IPS-20b (cell line): Measurements from ENCODE around the gene MXD3.
"Not testable (repeated sequence)": the region's sequence is repeated elsewhere in the genome, so short reads cannot be mapped to it uniquely, and the experiment has no call there.

Experiments
- H3K27ac ChIP-seq: one replicate; pipeline ENCODE4 v1.5.1; 2013; ENCODE audit warnings: low read length
- H3K27me3 ChIP-seq: 2 replicates; pipeline ENCODE4 v1.6.1; 2013; ENCODE audit warnings: mild to moderate bottlenecking, low read length, inconsistent platforms; ENCODE audit not compliant: insufficient read depth
- H3K36me3 ChIP-seq: 2 replicates; pipeline ENCODE4 v1.6.1; 2013; ENCODE audit warnings: low read depth, mild to moderate bottlenecking, inconsistent platforms, low read length, moderate library complexity; ENCODE audit not compliant: insufficient read depth
- H3K4me1 ChIP-seq: 2 replicates; pipeline ENCODE4 v1.6.1; 2013; ENCODE audit warnings: mild to moderate bottlenecking, control low read depth, inconsistent platforms, low read length, moderate library complexity; ENCODE audit not compliant: insufficient read depth
- H3K4me3 ChIP-seq: 2 replicates; pipeline ENCODE4 v1.5.1; 2013; ENCODE audit warnings: mild to moderate bottlenecking, low read length, inconsistent platforms
- H3K9ac ChIP-seq: 2 replicates; pipeline ENCODE4 v1.6.1; 2013; ENCODE audit warnings: low read depth, mild to moderate bottlenecking, inconsistent platforms, low read length, moderate library complexity
- H3K9me3 ChIP-seq: 2 replicates; pipeline ENCODE4 v1.6.1; 2013; ENCODE audit warnings: mild to moderate bottlenecking, low read depth, low read length, inconsistent platforms; ENCODE audit not compliant: insufficient read depth

MXD3 gene

DNA sequence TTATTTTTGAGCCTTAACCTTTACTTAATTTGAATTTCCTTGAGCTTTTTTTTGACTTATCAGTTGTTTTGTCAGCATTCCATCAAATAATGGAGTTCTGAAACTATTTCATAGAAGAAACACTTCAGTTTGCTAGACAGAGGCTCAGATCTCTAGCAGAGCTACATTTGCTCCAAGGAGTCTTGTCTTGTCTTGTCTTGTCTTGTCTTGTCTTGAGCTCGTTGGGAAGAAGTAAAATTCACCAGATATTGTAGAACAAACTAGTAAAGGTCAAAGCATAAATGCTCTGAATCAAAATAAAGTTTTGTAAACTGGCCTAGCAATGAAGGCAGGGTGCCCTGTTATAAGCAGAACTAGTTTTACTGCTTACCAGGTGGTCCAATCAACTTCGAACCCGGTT, 41.7 kb downstream of the MXD3 start:
- Histone ChIP-seq H3K36me3 (peaks cover 95% of the 10 kb centered on the region), H3K27me3 (no peaks in the 10 kb centered on the region), H3K27ac (no peak overlapping the region), H3K4me1 (no peaks in the 10 kb centered on the region), H3K9me3 (no peaks in the 10 kb centered on the region), H3K4me3 (no peak overlapping the region), H3K9ac (no peak overlapping the region)

DNA sequence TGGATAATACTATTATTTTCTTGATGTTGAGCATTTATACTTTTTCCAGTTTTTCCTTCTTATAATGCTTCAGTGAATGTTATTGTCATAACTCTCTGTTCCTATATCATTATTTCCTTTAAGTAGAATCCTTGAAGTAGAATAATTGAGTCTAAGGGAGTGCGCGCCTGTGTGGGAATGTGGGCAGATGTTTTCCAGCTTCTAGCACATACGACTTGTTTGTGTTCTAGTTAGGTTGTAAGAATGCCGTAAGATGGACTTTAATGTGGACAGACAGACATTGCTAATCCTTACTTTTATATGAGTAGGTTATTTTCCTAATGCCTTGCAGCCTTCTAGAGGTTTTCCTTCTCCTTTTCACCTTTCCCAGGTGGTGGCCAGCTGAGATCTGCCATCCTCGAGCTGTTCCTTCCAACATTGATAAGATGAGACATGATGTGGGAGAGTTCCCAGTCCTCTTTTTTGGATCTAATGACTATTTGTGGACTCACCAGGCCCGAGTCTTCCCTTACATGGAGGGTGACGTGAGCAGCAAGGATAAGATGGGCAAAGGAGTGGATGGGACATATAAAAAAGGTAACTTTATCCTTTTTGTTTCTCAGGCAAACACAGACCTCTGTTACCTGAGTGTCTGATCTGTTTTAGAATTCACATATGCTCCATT, 42.3 kb downstream of the MXD3 start:
- Histone ChIP-seq H3K27me3 (no peaks in the 10 kb centered on the region), H3K9me3 (no peaks in the 10 kb centered on the region), H3K27ac (no peak overlapping the region), H3K9ac (no peak overlapping the region), H3K4me1 (no peaks in the 10 kb centered on the region), H3K4me3 (no peak overlapping the region), H3K36me3 (peaks cover 95% of the 10 kb centered on the region)

DNA sequence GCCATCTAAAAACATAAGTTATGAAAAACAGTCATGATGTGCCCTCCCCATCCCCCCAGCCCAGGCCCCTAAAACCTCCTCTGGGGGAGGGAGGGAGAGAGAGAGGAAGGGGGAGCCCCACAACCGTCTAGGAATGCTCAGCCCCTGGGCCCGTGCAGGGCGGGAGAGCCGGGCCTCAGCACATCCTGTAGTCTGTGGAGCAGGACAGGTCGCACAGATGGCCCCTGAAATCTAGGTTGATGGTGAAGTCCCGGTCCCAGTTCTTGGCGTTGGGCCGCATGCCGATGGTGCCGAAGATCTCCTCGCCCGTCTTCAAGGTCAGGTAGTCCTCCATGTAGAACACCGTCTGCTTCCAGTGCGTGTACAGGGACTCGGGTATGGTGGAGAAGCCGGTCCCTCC, 46.3 kb downstream of the MXD3 start:
- H3K36me3 ChIP-seq: peaks cover 98% of the 10 kb centered on the region
- H3K4me1 ChIP-seq: no peaks in the 10 kb centered on the region
- no peaks in the 10 kb centered on the region for H3K27me3 ChIP-seq

DNA sequence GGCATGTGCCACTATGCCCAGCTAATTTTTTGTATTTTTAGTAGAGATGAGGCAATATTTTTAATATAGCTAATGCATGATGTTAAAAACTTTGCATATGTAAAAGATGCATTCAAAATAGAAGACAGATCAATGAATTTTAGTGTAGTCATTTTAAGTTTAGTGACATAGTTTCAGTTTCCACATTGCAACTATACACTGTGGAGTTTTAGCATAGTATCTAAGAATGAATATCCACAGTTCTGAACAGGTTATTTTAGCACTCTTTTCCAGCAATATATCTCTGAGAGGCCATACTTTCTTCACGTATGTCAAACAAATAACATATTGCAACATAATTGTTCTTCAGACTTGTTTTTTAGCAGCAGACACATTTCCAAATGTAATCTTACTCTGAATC, 47.5 kb downstream of the MXD3 start:
- no peak overlapping the region for H3K4me3 ChIP-seq
- H3K27me3 ChIP-seq: no peaks in the 10 kb centered on the region
- H3K9ac ChIP-seq: no peak overlapping the region
- H3K4me1 ChIP-seq: no peaks in the 10 kb centered on the region
- no peaks in the 10 kb centered on the region for H3K9me3 ChIP-seq
- peaks cover 98% of the 10 kb centered on the region for H3K36me3 ChIP-seq
- no peak overlapping the region for H3K27ac ChIP-seq

More for the DNA sequence above, 46.3 kb downstream of the MXD3 start:
- no peaks in the 10 kb centered on the region for H3K9me3 ChIP-seq
- no peak overlapping the region for H3K4me3 ChIP-seq
- H3K9ac ChIP-seq: no peak overlapping the region
- H3K27ac ChIP-seq: no peak overlapping the region

DNA sequence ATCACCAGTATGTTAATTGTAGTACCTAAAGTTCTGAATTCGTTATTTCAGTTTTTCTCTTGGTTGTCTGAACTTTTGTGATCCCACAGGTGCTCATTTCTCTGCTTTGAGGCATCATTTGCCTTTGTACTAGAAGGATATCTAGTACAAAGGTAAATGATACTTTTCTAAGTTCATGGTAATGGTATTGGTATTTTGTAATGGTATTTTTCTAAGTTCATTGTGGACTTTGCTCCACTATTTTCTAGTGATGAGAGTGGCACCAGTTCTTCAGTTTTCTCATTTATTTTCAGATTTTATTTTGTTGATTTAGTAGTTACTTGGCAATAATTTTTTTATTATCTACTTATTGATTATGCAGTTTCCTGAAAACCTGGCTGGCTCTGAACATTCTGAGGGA, 50.2 kb downstream of the MXD3 start:
- Histone ChIP-seq H3K9ac (no peak overlapping the region), H3K27me3 (no peaks in the 10 kb centered on the region), H3K9me3 (no peaks in the 10 kb centered on the region), H3K4me1 (no peaks in the 10 kb centered on the region), H3K27ac (no peak overlapping the region), H3K36me3 (peaks cover 97% of the 10 kb centered on the region), H3K4me3 (no peak overlapping the region)

DNA sequence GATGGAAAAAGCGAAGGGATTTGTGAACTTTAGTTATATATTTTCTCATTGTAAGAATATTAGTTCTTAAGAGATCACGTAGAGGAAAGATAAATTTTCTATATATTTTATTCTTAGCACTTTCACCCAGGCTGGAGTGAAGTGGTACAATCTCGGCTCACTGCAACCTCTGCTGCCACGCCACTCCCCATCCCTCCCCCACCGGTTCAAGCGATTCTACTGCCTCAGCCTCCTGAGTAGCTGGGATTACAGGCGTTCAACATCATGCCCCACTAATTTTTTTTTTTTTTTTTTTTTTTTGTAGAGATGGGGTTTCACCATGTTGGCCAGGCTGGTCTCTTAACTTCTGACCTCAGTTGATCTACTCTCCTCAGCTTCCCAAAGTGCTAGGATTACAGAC, 50.7 kb downstream of the MXD3 start:
- no peaks in the 10 kb centered on the region for H3K4me1 ChIP-seq
- H3K27ac ChIP-seq: no peak overlapping the region
- peaks cover 97% of the 10 kb centered on the region for H3K36me3 ChIP-seq
- no peak overlapping the region for H3K4me3 ChIP-seq
- no peak overlapping the region for H3K9ac ChIP-seq
- no peaks in the 10 kb centered on the region for H3K27me3 ChIP-seq
- H3K9me3 ChIP-seq: no peaks in the 10 kb centered on the region

DNA sequence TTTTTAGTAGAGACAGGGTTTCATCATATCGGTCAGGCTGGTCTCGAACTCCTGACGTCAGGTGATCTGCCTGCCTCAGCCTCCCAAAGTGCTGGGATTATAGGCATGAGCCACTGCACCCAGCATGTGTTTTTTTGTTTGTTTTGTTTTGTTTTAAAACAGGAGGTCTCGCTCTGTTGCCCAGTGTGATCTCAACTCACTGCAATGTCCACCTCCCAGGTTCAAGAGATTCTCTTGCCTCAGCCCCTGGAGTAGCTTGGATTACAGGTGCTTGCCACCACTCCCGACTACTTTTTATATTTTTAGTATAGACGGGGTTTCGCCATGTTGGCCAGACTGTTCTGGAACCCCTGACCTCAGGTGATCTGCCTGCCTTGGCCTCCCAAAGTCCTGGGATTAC, 53.0 kb downstream of the MXD3 start:
- not testable (repeated sequence) for H3K9ac ChIP-seq, H3K9me3 ChIP-seq, H3K27me3 ChIP-seq, H3K4me3 ChIP-seq, H3K4me1 ChIP-seq, H3K27ac ChIP-seq
- H3K36me3 ChIP-seq: peaks cover 97% of the 10 kb centered on the region
